Lung (tissue), 12 donors: ENCODE data around the gene TNFAIP8L3. TPM values are rescaled to one million over a fixed set of nuclear protein-coding genes. Genes with fewer than 3 reads are reported as not detected.

ENCODE experiments used
- ATAC-seq: fragments of 200-7000 bp; cut with Tn5 transposase; one replicate; pipeline ENCODE4 v1.9.1; 2020; ENCODE audit warnings: moderate number of reproducible peaks; ENCODE audit not compliant: insufficient read depth, low FRiP score
- DNase-seq, 3 donors: peaks; one replicate each; pipeline ENCODE4 v3.0.0-alpha.2; 2013 to 2017
- H3K27ac ChIP-seq, 2 donors: one replicate each; pipeline ENCODE4 v1.5.1; 2013; ENCODE audit warnings: mild to moderate bottlenecking in 2 of 2, moderate library complexity in 2 of 2, control low read depth in 1 of 2, inconsistent platforms in 1 of 2, low read depth in 1 of 2, low read length in 1 of 2
- H3K27me3 ChIP-seq, 3 donors: one replicate each; pipeline ENCODE4 v1.5.1; 2013; ENCODE audit warnings: low read length in 2 of 3; ENCODE audit not compliant: control insufficient read depth in 3 of 3, insufficient read depth in 3 of 3
- H3K36me3 ChIP-seq, 4 donors: one replicate each; pipeline ENCODE4 v1.5.1; 2013; ENCODE audit warnings: low read length in 4 of 4, mild to moderate bottlenecking in 1 of 4, moderate library complexity in 1 of 4; ENCODE audit not compliant: control insufficient read depth in 4 of 4, insufficient read depth in 4 of 4
- H3K4me1 ChIP-seq, 5 donors: one replicate each; pipeline ENCODE4 v1.5.1; 2013; ENCODE audit warnings: low read length in 5 of 5, mild to moderate bottlenecking in 2 of 5, moderate library complexity in 1 of 5; ENCODE audit not compliant: control insufficient read depth in 5 of 5, insufficient read depth in 5 of 5
- H3K4me3 ChIP-seq: one replicate; pipeline ENCODE4 v1.5.1; 2013; ENCODE audit warnings: mild to moderate bottlenecking, control low read depth, moderate library complexity
- H3K9ac ChIP-seq, 2 donors: one replicate each; pipeline ENCODE4 v1.5.1; 2013; ENCODE audit warnings: low read length in 2 of 2, control low read depth in 1 of 2; ENCODE audit not compliant: insufficient read depth in 1 of 2
- H3K9me3 ChIP-seq, 4 donors: one replicate each; pipeline ENCODE4 v1.5.1; 2013; ENCODE audit warnings: low read length in 3 of 4, mild to moderate bottlenecking in 1 of 4, moderate library complexity in 1 of 4; ENCODE audit not compliant: control insufficient read depth in 4 of 4, insufficient read depth in 3 of 4
- WGBS, 2 donors: extraction: QIAGEN DNeasy Blood & Tissue Kit; methylation state at CpG; one replicate each; pipeline ENCODE4 v1.1.7; 2013; 5-methylcytosine and 5-hydroxymethylcytosine counted together
- polyA plus RNA-seq, 2 donors: library from polyadenylated mRNA; stranded (reverse); fragments of 200-250 nt; gene quantifications; one replicate each; pipeline ENCODE4 v1.2.1, GENCODE V29; 2013
- total RNA-seq, 2 donors: library from RNA; depleted of rRNA in 1 of 2; stranded (reverse); fragments of >200 nt in 1 of 2; gene quantifications; one replicate each; pipeline ENCODE4 v1.2.1, GENCODE V29; 2014 to 2021
- TF ChIP-seq, protein P1 (sequence below): IDR thresholded peaks from 2 replicates; pipeline ENCODE4 v1.5.1; 2012; ENCODE audit warnings: mild to moderate bottlenecking; ENCODE audit errors: control extremely low read depth, extremely low read depth
- donor health status: control.
- donor health status: control.
- donor health status: Bipolar disorder and iron deficiency.
- donor health status: healthy.
- donor health status: DM: yes; HTN: yes; CAD: no.

The TNFAIP8L3 gene
- total and polyA plus RNA-seq, 4 donors, result 3.7 to 20.5 (median 9.9) TPM

- ATAC-seq (no peak), DNase-seq (no peak)
- no peaks in the 10 kb centered on the region for H3K36me3 ChIP-seq
- H3K4me3 ChIP-seq, result no peak overlapping the region
- H3K27me3 ChIP-seq, result no peaks in the 10 kb centered on the region
- no peaks in the 10 kb centered on the region for H3K4me1 ChIP-seq
- no peaks in the 10 kb centered on the region for H3K9me3 ChIP-seq
- TF ChIP-seq, protein P1, sequence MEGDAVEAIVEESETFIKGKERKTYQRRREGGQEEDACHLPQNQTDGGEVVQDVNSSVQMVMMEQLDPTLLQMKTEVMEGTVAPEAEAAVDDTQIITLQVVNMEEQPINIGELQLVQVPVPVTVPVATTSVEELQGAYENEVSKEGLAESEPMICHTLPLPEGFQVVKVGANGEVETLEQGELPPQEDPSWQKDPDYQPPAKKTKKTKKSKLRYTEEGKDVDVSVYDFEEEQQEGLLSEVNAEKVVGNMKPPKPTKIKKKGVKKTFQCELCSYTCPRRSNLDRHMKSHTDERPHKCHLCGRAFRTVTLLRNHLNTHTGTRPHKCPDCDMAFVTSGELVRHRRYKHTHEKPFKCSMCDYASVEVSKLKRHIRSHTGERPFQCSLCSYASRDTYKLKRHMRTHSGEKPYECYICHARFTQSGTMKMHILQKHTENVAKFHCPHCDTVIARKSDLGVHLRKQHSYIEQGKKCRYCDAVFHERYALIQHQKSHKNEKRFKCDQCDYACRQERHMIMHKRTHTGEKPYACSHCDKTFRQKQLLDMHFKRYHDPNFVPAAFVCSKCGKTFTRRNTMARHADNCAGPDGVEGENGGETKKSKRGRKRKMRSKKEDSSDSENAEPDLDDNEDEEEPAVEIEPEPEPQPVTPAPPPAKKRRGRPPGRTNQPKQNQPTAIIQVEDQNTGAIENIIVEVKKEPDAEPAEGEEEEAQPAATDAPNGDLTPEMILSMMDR, result no peak
- H3K27ac ChIP-seq, result no peak overlapping the region
- 91 to 92% methylated on average over 3 of the region's 3 CpGs for WGBS, 2 donors
- H3K9ac ChIP-seq, result no peak overlapping the region
Observed at GRCh38 chr15:51060030-51060673, 34.6 kb downstream of the TNFAIP8L3 start.

DNA sequence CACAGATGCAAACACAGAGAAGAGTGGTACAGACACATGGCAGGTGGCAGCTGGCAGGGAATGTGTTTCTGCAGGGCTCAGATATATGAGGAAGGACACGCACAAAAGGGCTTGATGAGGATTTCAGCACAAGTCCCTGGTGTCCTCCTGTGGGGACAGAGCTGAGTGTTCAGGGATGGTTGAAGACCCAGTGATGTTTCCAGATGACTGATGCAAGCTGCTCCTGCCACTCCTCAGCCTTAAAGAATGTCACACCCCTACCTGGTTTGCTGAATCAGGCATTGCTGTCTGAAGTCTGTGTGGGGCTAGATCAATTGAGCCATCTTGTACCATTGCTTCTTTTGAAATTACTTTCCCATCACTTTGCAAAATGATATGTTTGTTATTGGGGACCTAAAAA is 40.2 kb downstream of the TNFAIP8L3 start:
- ATAC-seq (no peak), DNase-seq (no peak)
- H3K9ac ChIP-seq, result no peak overlapping the region
- H3K4me3 ChIP-seq, result no peak overlapping the region
- 89 to 98% methylated on average over 1 of the region's 1 CpG for WGBS, 2 donors
- H3K36me3 ChIP-seq, result no peaks in the 10 kb centered on the region
- TF ChIP-seq, protein P1, result no peak
- no peak overlapping the region for H3K27ac ChIP-seq
- H3K27me3 ChIP-seq, result no peaks in the 10 kb centered on the region
- H3K4me1 ChIP-seq, result peaks cover 0 to 11% (median 0%) of the 10 kb centered on the region in 5 donors
- no peaks in the 10 kb centered on the region for H3K9me3 ChIP-seq

- no peak for ATAC-seq
- no peak for DNase-seq
- H3K36me3 ChIP-seq, result no peaks in the 10 kb centered on the region
- no peaks in the 10 kb centered on the region for H3K27me3 ChIP-seq
- no peak overlapping the region for H3K4me3 ChIP-seq
- H3K27ac ChIP-seq, result no peak overlapping the region
- whole genome bisulfite sequencing, 2 donors, result 89 to 96% methylated on average over 1 of the region's 1 CpG
- H3K9me3 ChIP-seq, result no peaks in the 10 kb centered on the region
- TF ChIP-seq, protein P1, result no peak
- no peak overlapping the region for H3K9ac ChIP-seq
- peaks cover 0 to 14% (median 0%) of the 10 kb centered on the region in 5 donors for H3K4me1 ChIP-seq
Observed at GRCh38 chr15:51053571-51053970, 41.1 kb downstream of the TNFAIP8L3 start.

DNA sequence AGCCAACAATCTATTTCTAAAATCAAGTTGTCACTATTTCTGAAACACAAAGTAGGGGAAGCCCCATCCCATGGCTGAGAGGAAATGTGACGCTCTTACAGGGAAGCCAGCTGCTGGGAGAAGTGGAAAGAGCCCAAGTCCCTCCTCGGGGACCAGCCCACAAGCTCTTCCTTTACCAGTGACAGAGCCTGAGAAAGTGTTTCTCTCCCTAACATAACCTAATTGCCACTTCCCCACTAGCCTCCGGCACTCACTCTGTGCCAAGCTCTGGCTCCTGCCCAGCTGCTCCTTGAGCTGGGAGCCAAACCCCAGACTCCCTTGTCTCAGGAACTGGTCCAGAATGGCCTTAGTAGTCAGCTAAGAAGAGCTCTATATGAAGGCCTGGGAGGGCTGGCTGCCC is 42.9 kb downstream of the TNFAIP8L3 start:
- no peaks in the 10 kb centered on the region for H3K27me3 ChIP-seq
- H3K4me1 ChIP-seq, result peaks cover 1 to 32% (median 11%) of the 10 kb centered on the region in 5 donors
- TF ChIP-seq, protein P1, result no peak
- H3K9ac ChIP-seq, result no peak overlapping the region
- H3K4me3 ChIP-seq, result no peak overlapping the region
- no peak overlapping the region for H3K27ac ChIP-seq
- WGBS, 2 donors, result 20 to 61% methylated on average over 3 of the region's 3 CpGs
- DNase-seq (peak; percentile 48 to 69 (median 64)), ATAC-seq (peak; percentile 46)
- H3K36me3 ChIP-seq, result no peaks in the 10 kb centered on the region
- no peaks in the 10 kb centered on the region for H3K9me3 ChIP-seq
